Spleen (tissue), 11 donors: Measurements from ENCODE around the gene UGT3A2. TPM values are rescaled to one million over a fixed set of nuclear protein-coding genes. Genes with fewer than 3 reads are reported as not detected.

Experiments
- DNase-seq: peaks from one replicate; pipeline ENCODE4 v3.0.0-alpha.2; 2020
- H3K27ac ChIP-seq, 8 donors: fragments of 200-600 bp; sonication (generic) in 7 of 8; 1 replicate in 4 of 8; 2 replicates in 4 of 8; pipeline versions ENCODE4 v1.5.0 to v1.8.0; 2016 to 2021; ENCODE audit warnings: inconsistent platforms in 4 of 8, mild to moderate bottlenecking in 4 of 8, moderate library complexity in 1 of 8
- H3K27me3 ChIP-seq, 7 donors: fragments of 200-600 bp; sonication (generic) in 6 of 7; replicated peaks in 1 of 7; 1 replicate in 4 of 7; 2 replicates in 3 of 7; pipeline versions ENCODE4 v1.5.0 to v1.8.0; 2016 to 2021; ENCODE audit warnings: inconsistent platforms in 3 of 7, mild to moderate bottlenecking in 1 of 7
- H3K36me3 ChIP-seq, 6 donors: fragments of 200-600 bp; sonication (generic) in 5 of 6; 1 replicate in 4 of 6; 2 replicates in 2 of 6; pipeline versions ENCODE4 v1.5.0 to v1.8.0; 2016 to 2021; ENCODE audit warnings: inconsistent platforms in 2 of 6
- H3K4me1 ChIP-seq, 6 donors: fragments of 200-600 bp; sonication (generic) in 5 of 6; 1 replicate in 3 of 6; 2 replicates in 3 of 6; pipeline versions ENCODE4 v1.5.0 to v1.8.0; 2016 to 2021; ENCODE audit warnings: inconsistent platforms in 3 of 6
- H3K4me3 ChIP-seq, 8 donors: fragments of 200-600 bp; sonication (generic) in 7 of 8; 1 replicate in 4 of 8; 2 replicates in 4 of 8; pipeline versions ENCODE4 v1.5.0 to v1.8.0; 2016 to 2021; ENCODE audit warnings: inconsistent platforms in 4 of 8, mild to moderate bottlenecking in 4 of 8, moderate library complexity in 2 of 8
- H3K9me3 ChIP-seq, 8 donors: fragments of 200-600 bp; sonication (generic) in 7 of 8; 1 replicate in 4 of 8; 2 replicates in 4 of 8; pipeline versions ENCODE4 v1.5.0 to v1.8.0; 2016 to 2021; ENCODE audit warnings: inconsistent platforms in 4 of 8
- POLR2A ChIP-seq, 3 donors: fragments of 450-650 bp; IDR thresholded peaks; one replicate each; pipeline ENCODE4 v1.5.1; 2017; ENCODE audit warnings: antibody characterized with exemption in 3 of 3, mild to moderate bottlenecking in 1 of 3
- POLR2AphosphoS5 ChIP-seq, 3 donors: sonication (generic); formaldehyde crosslinking; IDR thresholded peaks; one replicate each; pipeline ENCODE4 v1.5.1; 2017; ENCODE audit warnings: antibody characterized with exemption in 3 of 3
- WGBS, 5 donors: extraction: QIAGEN DNeasy Blood & Tissue Kit in 3 of 5; methylation state at CpG; one replicate each; pipeline versions ENCODE4 v1.1.5 to v1.1.7; 2013 to 2018; 5-methylcytosine and 5-hydroxymethylcytosine counted together
- intact Hi-C: fragments of 100-400 bp; cut with DNase I; formaldehyde crosslinking; loops from one replicate; pipeline ENCODE4 v1.15.0; 2023; ENCODE audit warnings: low total_unique reads
- polyA plus RNA-seq, 3 donors: library from polyadenylated mRNA; stranded (reverse); fragments of 200-250 nt; gene quantifications; one replicate each; pipeline ENCODE4 v1.2.1, GENCODE V29; 2013
- total RNA-seq, 7 donors: library from RNA; depleted of rRNA in 3 of 7; stranded (reverse); fragments of >200 nt in 3 of 7; fragmentation: NEBNext Ultra II Directional in 4 of 7; extraction: Animal tissue kit (Norgen Biotek cat#: 25700) in 4 of 7; gene quantifications; one replicate each; pipeline versions ENCODE4 v1.1.0 to v1.2.1, GENCODE V29; 2016 to 2021
- TF ChIP-seq, protein P1 (sequence below), 11 experiments: fragments of 200-600 bp in 7 of 11; fragments of 450-650 bp in 4 of 11; sonication (generic) in 4 of 11; IDR thresholded peaks in 8 of 11; conservative IDR thresholded peaks in 3 of 11; 1 replicate in 7 of 11; 2 replicates in 4 of 11; pipeline versions ENCODE4 v1.4.0 to v1.8.0; 2016 to 2021; ENCODE audit warnings: antibody characterized with exemption in 11 of 11, inconsistent platforms in 4 of 11, mild to moderate bottlenecking in 1 of 11
- donor health status: healthy with polysubstance abuse.
- donor health status: DM: no; HTN: no; CAD: no; lungs with moderate emphysema.
- donor health status: DM: no; HTN: no; CAD: no.
- donor health status: Bipolar disorder and iron deficiency.
- donor health status: healthy.
- donor health status: DM: no; HTN: no; CAD: no.
- donor health status: DM: yes; HTN: yes; CAD: no.

The UGT3A2 gene
- total and polyA plus RNA-seq, 10 donors = 0.04 to 2.2 (median 1.0) TPM; not detected in 2

DNA sequence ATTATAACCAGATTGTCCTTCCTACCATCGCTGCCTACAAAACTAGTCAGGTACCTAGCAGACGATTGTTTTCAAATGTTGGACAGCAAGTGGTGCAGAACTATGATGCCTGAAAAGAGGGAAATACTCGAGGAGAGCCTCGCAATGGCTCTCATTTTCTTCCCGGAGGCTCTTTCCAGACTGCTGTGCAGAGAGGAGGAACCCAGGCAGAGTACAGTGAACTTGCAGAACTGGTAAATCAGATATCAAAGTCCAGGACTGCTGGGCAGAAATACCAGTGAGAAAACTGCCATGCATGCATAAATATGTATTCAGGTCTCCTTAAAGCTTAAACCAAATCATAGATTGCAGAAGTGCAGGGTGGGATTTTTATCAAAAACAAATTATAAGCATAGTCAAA lies 49.1 kb downstream of the UGT3A2 start:
- Histone ChIP-seq H3K9me3 (peaks cover 5 to 39% (median 36%) of the 10 kb centered on the region in 8 donors), H3K36me3 (no peaks in the 10 kb centered on the region), H3K27ac (no peak overlapping the region), H3K4me3 (no peak overlapping the region), H3K4me1 (no peaks in the 10 kb centered on the region), H3K27me3 (no peaks in the 10 kb centered on the region)
- intact Hi-C loops = no loop called here
- WGBS, 5 donors = 67 to 88% (median 77%) methylated on average over 5 of the region's 5 CpGs
- no peak for DNase-seq
- TF ChIP-seq, protein P1, sequence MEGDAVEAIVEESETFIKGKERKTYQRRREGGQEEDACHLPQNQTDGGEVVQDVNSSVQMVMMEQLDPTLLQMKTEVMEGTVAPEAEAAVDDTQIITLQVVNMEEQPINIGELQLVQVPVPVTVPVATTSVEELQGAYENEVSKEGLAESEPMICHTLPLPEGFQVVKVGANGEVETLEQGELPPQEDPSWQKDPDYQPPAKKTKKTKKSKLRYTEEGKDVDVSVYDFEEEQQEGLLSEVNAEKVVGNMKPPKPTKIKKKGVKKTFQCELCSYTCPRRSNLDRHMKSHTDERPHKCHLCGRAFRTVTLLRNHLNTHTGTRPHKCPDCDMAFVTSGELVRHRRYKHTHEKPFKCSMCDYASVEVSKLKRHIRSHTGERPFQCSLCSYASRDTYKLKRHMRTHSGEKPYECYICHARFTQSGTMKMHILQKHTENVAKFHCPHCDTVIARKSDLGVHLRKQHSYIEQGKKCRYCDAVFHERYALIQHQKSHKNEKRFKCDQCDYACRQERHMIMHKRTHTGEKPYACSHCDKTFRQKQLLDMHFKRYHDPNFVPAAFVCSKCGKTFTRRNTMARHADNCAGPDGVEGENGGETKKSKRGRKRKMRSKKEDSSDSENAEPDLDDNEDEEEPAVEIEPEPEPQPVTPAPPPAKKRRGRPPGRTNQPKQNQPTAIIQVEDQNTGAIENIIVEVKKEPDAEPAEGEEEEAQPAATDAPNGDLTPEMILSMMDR (IDR thresholded peaks at IDR 0.05 in 8 of 11, conservative IDR thresholded peaks at IDR 0.05 in 3 of 11) = no peak
- TF ChIP-seq POLR2A (IDR thresholded peaks at IDR 0.05) = no peak
- no peak for TF ChIP-seq POLR2AphosphoS5 (IDR thresholded peaks at IDR 0.05)

DNA sequence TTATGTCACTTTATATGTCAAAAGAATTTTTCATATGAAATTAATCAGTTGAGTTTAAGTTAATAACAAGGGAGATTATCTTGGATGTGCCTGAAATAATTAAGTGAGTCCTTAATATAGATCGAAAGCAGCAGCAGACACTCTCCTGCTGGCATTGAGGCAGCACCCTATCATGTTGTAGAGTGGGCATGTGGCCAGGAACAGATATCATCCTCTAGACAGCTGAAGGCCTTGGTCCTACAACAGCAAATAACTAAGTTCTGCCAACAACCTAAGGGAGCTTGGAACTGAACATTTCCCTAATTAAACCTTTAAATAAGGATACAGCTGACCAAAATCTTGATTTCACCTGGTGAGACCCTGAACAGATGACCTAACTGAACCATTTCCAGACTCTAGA lies 49.7 kb downstream of the UGT3A2 start:
- 76 to 93% (median 90%) methylated on average over 1 of the region's 1 CpG for WGBS, 5 donors
- no peak overlapping the region for H3K27ac ChIP-seq
- H3K4me3 ChIP-seq = no peak overlapping the region
- TF ChIP-seq, protein P1 (IDR thresholded peaks at IDR 0.05 in 8 of 11, conservative IDR thresholded peaks at IDR 0.05 in 3 of 11) = no peak
- TF ChIP-seq POLR2A (IDR thresholded peaks at IDR 0.05) (no peak), POLR2AphosphoS5 (IDR thresholded peaks at IDR 0.05) (no peak)
- no peaks in the 10 kb centered on the region for H3K36me3 ChIP-seq
- no peak for DNase-seq
- H3K4me1 ChIP-seq = no peaks in the 10 kb centered on the region
- peaks cover 5 to 45% (median 37%) of the 10 kb centered on the region in 8 donors for H3K9me3 ChIP-seq
- H3K27me3 ChIP-seq = no peaks in the 10 kb centered on the region
- intact Hi-C loops = no loop called here

DNA sequence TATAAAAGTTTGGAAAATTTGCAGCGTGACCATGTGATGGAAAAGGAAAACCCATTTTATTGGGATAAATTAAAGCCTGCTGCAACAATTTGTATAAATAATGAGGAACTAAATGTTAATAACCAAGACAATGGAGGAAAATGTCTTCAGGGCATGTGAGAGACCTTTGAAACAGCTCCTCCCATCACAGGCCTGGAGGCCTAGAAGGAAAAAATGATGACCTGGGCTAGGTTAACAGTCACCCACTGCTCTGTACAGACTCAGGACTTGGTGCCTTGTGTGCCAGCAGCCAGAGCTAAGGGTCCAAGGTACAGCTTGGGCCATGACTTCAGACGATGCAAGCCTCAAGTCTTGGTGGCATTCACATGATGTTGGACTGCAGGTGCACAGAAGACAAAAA lies 53.5 kb downstream of the UGT3A2 start:
- 77 to 89% (median 85%) methylated on average over 2 of the region's 2 CpGs for WGBS, 5 donors
- Histone ChIP-seq H3K9me3 (peaks cover 5 to 66% (median 51%) of the 10 kb centered on the region in 8 donors), H3K4me1 (no peaks in the 10 kb centered on the region), H3K27ac (no peak overlapping the region), H3K27me3 (no peaks in the 10 kb centered on the region), H3K36me3 (no peaks in the 10 kb centered on the region), H3K4me3 (no peak overlapping the region)
- DNase-seq = no peak
- intact Hi-C loops = no loop called here
- TF ChIP-seq, protein P1 (IDR thresholded peaks at IDR 0.05 in 8 of 11, conservative IDR thresholded peaks at IDR 0.05 in 3 of 11) = no peak
- no peak for TF ChIP-seq POLR2AphosphoS5 (IDR thresholded peaks at IDR 0.05)

DNA sequence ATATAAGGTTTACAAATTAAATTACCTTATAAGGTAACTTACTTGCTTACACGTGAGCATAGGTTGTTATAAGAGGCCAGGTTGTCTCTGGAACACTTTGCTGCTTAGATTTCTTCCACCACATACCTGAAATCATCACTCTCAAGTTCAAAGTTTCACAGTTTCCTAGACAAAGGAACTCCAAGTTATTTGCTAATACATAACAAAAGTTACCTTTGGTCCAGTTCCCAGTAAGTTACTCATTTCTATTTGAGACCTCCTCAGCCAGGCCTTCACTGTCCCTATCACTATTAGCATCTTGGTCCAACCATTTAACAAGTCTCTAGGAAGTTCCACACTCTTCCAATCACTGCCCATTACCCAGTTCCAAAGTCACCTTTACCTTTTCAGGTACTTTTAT lies 57.0 kb downstream of the UGT3A2 start:
- Histone ChIP-seq H3K9me3 (peaks cover 3 to 49% (median 36%) of the 10 kb centered on the region in 8 donors), H3K4me1 (no peaks in the 10 kb centered on the region), H3K4me3 (no peak overlapping the region), H3K27ac (no peak overlapping the region), H3K36me3 (no peaks in the 10 kb centered on the region), H3K27me3 (no peaks in the 10 kb centered on the region)
- intact Hi-C loops = no loop called here
- WGBS, 5 donors = 54 to 84% (median 65%) methylated on average over 1 of the region's 1 CpG
- TF ChIP-seq, protein P1 (IDR thresholded peaks at IDR 0.05 in 8 of 11, conservative IDR thresholded peaks at IDR 0.05 in 3 of 11) = no peak
- no peak for TF ChIP-seq POLR2AphosphoS5 (IDR thresholded peaks at IDR 0.05)
- no peak for TF ChIP-seq POLR2A (IDR thresholded peaks at IDR 0.05)
- no peak for DNase-seq
